ENCODE data around the gene RPL13. TPM values are rescaled to one million over a fixed set of nuclear protein-coding genes. Genes with fewer than 3 reads are reported as not detected.

The RPL13 gene
- total and polyA plus RNA-seq, 10 donors: 2,154 to 16,278 (median 6,788) TPM

DNA sequence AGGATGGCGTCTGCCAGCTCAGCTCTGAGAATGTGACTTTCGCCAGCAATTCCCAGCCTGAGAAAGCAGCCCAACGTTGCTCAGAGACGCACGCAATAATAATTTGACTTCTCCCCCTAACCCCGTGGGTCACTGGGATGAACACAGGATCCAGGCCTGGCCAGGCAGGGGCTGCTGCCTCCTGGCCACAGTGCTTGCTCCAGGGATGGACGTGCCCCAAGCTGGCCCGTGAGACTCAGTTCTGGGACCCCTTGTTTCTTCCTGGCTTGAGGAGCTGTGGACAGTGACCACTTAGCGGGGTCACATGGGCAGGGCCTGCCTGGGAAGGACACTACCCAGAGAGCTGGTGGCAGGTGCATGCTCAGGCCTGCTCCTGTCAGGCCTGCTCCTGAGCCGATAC is 39.4 kb downstream of the RPL13 start:
- WGBS, 5 donors: 86 to 93% (median 88%) methylated on average over 5 to 10 of the region's 10 CpGs
- DNase-seq: no peak
- H3K27me3 ChIP-seq (replicated peaks in 1 of 7): peaks cover 0 to 24% (median 6%) of the 10 kb centered on the region in 7 donors
- peaks cover 0 to 15% (median 14%) of the 10 kb centered on the region in 6 donors for H3K4me1 ChIP-seq
- no peak overlapping the region for H3K27ac ChIP-seq
- intact Hi-C loops (cut with DNase I; ENCODE audit: low total_unique reads): no loop called here
- no peak overlapping the region for H3K4me3 ChIP-seq
- no peaks in the 10 kb centered on the region for H3K36me3 ChIP-seq
- TF ChIP-seq, protein P1, sequence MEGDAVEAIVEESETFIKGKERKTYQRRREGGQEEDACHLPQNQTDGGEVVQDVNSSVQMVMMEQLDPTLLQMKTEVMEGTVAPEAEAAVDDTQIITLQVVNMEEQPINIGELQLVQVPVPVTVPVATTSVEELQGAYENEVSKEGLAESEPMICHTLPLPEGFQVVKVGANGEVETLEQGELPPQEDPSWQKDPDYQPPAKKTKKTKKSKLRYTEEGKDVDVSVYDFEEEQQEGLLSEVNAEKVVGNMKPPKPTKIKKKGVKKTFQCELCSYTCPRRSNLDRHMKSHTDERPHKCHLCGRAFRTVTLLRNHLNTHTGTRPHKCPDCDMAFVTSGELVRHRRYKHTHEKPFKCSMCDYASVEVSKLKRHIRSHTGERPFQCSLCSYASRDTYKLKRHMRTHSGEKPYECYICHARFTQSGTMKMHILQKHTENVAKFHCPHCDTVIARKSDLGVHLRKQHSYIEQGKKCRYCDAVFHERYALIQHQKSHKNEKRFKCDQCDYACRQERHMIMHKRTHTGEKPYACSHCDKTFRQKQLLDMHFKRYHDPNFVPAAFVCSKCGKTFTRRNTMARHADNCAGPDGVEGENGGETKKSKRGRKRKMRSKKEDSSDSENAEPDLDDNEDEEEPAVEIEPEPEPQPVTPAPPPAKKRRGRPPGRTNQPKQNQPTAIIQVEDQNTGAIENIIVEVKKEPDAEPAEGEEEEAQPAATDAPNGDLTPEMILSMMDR (IDR thresholded peaks at IDR 0.05 in 8 of 11, conservative IDR thresholded peaks at IDR 0.05 in 3 of 11): no peak
- no peak for TF ChIP-seq POLR2AphosphoS5 (IDR thresholded peaks at IDR 0.05)
- TF ChIP-seq POLR2A (IDR thresholded peaks at IDR 0.05): no peak
- no peaks in the 10 kb centered on the region for H3K9me3 ChIP-seq

GRCh38 chr16:89600427-89600826 is 39.9 kb downstream of the RPL13 start:
- H3K36me3 ChIP-seq: no peaks in the 10 kb centered on the region
- TF ChIP-seq, protein P1 (IDR thresholded peaks at IDR 0.05 in 8 of 11, conservative IDR thresholded peaks at IDR 0.05 in 3 of 11): no peak
- no peak for TF ChIP-seq POLR2AphosphoS5 (IDR thresholded peaks at IDR 0.05)
- no peak for TF ChIP-seq POLR2A (IDR thresholded peaks at IDR 0.05)
- WGBS, 5 donors: 78 to 91% (median 85%) methylated on average over 10 to 12 of the region's 12 CpGs
- H3K27ac ChIP-seq: no peak overlapping the region
- H3K4me3 ChIP-seq: no peak overlapping the region
- peaks cover 0 to 26% (median 6%) of the 10 kb centered on the region in 7 donors for H3K27me3 ChIP-seq (replicated peaks in 1 of 7)
- H3K9me3 ChIP-seq: no peaks in the 10 kb centered on the region
- intact Hi-C loops (cut with DNase I; ENCODE audit: low total_unique reads): no loop called here
- DNase-seq: no peak
- H3K4me1 ChIP-seq: peaks cover 0 to 15% (median 14%) of the 10 kb centered on the region in 6 donors

DNA sequence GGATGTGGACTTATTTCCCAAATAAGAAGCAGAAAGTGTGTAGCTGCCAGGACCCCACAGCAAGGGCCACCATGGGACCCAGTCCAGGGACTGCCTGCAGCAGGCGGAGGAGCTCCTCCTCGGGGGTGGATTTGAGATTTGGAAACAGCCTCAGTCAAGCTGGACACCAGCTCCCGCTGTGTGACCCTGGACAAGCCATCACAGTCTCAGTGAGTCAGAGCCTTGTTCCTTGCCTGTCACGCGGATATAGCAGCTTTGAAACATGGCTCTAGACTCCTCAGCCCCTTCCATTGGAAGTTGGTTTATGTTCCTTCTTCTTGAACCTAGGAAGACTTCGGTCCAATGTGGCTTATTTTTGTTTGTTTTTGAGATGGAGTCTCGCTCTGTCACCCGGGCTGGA is 40.5 kb downstream of the RPL13 start:
- Histone ChIP-seq H3K36me3 (no peaks in the 10 kb centered on the region), H3K27me3 (replicated peaks in 1 of 7) (peaks cover 0 to 26% (median 6%) of the 10 kb centered on the region in 7 donors), H3K4me3 (no peak overlapping the region), H3K27ac (no peak overlapping the region), H3K4me1 (peaks cover 0 to 15% (median 14%) of the 10 kb centered on the region in 6 donors), H3K9me3 (no peaks in the 10 kb centered on the region)
- DNase-seq: no peak
- WGBS, 5 donors: 80 to 89% (median 87%) methylated on average over 8 of the region's 8 CpGs
- TF ChIP-seq POLR2A (IDR thresholded peaks at IDR 0.05): no peak
- no peak for TF ChIP-seq POLR2AphosphoS5 (IDR thresholded peaks at IDR 0.05)
- TF ChIP-seq, protein P1 (IDR thresholded peaks at IDR 0.05 in 8 of 11, conservative IDR thresholded peaks at IDR 0.05 in 3 of 11): no peak
- intact Hi-C loops (cut with DNase I; ENCODE audit: low total_unique reads): no loop called here

DNA sequence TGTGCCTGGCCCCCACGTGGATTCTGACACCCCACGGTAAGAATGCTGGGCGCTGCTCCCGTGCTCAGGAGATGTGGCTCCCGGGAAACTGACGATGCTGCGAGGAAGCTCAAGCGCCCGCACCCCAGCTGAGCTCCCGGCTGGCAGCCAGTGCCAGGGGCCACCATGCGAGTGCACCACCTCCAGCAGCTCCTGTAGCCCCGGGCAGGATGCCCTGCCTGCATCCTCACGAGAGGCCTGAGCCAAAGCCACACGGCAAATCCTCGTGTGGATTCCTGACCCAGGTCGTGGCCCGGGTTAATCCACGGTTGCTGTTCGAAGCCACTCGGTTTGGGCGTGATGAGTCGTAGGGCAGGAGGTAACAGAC is 41.4 kb downstream of the RPL13 start:
- TF ChIP-seq, protein P1 (IDR thresholded peaks at IDR 0.05 in 8 of 11, conservative IDR thresholded peaks at IDR 0.05 in 3 of 11): no peak
- TF ChIP-seq POLR2AphosphoS5 (IDR thresholded peaks at IDR 0.05) (no peak), POLR2A (IDR thresholded peaks at IDR 0.05) (no peak)
- intact Hi-C loops (cut with DNase I; ENCODE audit: low total_unique reads): no loop called here
- WGBS, 5 donors: 51 to 71% (median 66%) methylated on average over 16 to 22 of the region's 22 CpGs
- no peaks in the 10 kb centered on the region for H3K9me3 ChIP-seq
- no peak overlapping the region for H3K27ac ChIP-seq
- peaks cover 0 to 15% (median 14%) of the 10 kb centered on the region in 6 donors for H3K4me1 ChIP-seq
- H3K36me3 ChIP-seq: no peaks in the 10 kb centered on the region
- DNase-seq: no peak
- no peak overlapping the region for H3K4me3 ChIP-seq
- H3K27me3 ChIP-seq (replicated peaks in 1 of 7): peaks cover 0 to 26% (median 6%) of the 10 kb centered on the region in 7 donors
